GM19452 (cell line): ENCODE measurements around the gene SREBF2.
"Not testable (repeated sequence)": the region's sequence is repeated elsewhere in the genome, so short reads cannot be mapped to it uniquely, and the experiment has no call there.

Experiments
- ATAC-seq: cut with Tn5 transposase; IDR thresholded peaks from one replicate; pipeline ENCODE4 v1.9.1; 2021; ENCODE audit not compliant: unreplicated experiment

The SREBF2 gene

DNA sequence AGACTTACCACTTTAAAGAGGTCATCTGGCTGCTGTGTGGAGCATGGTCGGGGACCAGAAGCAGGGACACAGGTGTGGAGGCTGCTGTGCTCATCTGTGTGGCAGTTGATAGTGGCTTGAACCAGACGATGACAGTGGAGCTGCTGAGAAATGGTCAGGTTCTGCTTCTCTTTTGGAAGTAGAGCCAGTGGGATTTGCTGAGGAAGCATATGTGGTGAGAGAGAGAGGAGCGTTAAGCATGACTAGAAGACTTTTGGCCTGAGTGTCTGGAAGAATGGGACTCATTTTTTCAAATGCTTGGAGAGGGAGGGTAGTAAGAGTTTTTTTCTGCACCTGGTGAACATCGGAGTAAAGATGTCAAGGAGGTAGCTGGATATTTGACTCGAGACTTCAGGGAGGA lies 12.5 kb upstream of the SREBF2 start:
- ATAC-seq = no peak

DNA sequence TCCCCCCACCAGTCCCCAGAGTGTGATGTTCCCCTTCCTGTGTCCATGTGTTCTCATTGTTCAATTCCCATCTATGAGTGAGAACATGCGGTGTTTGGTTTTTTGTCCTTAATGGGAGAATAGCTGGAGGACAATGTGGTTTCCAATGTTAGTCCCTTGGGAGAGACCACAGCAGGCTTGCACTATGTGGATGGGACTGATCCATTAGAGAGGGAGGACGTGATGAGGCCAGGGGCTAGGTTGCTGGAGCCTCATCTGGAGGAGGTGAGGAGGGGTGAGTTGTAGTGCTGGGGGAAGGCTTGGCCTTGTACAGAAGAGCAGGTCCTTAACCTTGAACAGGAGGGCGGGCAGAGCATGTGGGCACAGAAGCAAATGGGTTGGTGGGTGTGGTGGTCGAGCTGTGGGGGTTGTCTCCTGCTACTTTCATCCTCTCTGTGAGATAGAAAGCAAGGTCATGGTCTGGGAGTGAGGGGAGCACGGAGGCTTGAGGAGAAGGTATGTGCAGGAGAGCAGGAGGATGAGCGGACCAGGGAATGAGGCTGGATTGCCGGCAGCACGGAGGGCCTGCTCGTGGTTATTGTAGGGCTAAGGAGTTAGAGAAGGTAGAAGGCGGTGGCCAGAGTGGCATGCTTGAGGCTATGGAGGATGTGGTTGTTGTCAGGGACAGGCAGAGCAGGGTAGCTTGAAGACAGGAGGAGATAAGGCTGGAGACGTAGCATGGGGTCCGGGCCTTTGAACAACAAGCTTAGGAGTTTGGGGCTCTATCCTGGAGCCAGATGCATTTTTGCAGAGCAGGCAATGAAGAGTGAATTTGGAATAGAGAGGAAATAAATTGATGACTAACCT lies 11.2 kb upstream of the SREBF2 start:
- ATAC-seq = no peak

DNA sequence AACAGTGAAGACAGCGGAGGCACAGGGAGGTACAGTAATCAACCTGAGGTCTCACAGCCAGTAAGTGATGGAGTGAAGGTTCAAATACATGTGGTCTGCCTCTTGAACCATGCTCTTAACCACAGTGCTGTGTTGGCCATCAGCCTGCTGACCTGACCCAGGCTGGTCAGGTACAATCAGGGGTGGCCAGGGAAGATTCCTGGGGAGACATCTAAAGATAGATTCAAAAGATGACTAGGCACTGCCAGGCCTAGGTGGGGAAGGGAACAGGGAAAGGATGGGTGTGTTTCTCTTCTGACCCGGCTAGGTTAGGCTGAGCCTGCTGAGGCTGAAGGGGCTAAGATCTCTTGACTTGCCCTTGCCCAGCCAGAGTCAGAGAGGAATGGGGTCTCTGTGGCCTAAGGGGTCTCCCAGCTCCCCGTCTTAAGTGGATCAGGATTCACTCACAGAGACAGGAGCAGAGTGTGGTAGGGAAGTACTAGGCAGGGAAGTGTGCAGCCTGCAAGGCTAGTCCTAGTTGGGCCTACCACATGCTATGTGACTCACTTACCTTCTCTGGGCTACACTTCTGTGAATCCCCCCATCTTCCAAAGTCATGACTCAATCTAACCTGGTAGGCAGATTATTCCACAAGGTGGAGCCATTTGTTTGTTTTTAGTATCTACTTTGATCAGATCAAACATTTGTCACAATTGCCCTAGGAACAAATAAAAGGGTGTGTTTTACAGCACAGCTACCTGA lies 10.4 kb upstream of the SREBF2 start:
- no peak for ATAC-seq

DNA sequence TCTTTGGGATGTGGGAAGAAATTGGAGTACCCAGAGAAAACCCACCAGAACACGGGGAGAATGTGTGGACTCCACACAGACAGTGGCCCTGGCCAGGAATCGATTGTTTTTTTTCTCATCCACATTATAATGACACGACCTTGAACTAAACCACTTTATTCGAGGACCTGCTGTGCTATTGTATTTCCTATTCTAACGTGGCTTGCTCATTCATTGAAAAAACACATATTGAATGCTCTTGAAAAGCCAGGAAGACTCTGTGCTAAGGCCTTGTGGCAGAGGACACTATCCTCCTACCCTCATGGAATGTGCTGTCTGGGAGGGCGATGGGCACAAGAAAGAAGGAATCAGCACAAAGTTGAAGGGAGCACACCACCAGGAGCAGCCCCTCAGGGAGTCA lies 9.1 kb upstream of the SREBF2 start:
- no peak for ATAC-seq

DNA sequence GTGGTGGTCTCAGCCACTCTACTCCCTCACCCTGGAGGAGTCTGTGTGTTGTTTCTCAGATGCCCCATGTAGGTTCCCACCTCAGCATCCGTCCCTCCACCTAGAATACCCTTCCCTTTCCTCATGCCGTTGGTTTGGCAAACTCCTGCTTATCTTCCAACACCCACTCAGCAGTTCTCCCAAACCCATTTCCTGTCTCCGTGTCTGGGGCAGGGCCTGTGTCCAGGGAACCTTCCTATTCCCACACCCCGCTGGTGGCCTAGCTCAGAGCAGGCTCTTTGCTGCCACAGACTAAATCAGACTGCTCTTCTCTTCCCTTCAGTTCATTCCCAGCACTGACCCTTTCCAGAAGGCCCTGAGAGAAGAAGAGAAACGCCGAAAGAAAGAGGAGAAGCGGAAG lies 7.5 kb upstream of the SREBF2 start:
- ATAC-seq = no peak

DNA sequence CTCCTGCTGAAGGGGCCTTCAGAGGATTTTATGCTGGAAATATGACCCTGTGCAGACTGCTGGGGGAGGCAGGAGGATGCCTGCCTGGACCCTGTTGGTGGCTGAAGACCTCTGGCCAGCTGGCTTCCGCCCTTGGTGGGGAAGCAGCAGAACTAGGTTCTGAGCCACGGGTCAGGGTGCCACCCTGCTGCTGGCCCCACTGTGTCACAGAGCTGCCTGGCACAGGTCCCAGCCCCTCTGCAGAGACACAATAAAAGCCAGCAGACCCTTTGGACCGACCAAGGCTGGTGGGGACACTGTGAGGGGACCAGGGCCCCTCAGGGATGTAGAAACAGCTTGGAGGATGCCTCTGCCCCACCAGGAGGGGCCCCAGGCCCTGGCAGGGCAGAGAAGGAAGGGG lies 6.9 kb upstream of the SREBF2 start:
- ATAC-seq = no peak

GRCh38 chr22:41826430-41827383 lies 6.2 kb upstream of the SREBF2 start:
- no peak for ATAC-seq

- ATAC-seq = no peak
Measured at GRCh38 chr22:41827671-41828070, 5.2 kb upstream of the SREBF2 start.

DNA sequence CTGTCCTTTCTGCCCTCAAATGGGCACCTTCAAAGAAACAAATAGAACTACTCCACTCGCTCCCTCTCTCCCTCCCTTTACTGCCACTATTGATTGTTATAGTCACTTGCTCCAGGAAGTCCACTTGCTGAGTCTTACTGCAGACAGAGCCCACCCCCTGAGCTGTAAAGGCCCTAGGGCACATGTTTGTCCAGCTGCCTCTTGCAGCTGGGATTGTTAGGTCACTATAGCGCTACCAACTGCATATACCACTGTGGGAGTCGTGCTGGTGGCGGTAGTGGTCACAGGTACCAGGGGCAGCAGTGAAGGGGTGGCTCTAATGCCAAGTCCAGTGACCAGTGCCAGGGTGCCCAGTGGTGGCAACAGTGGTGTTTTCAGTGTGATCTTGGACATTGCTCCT lies 4.4 kb upstream of the SREBF2 start:
- no peak for ATAC-seq

DNA sequence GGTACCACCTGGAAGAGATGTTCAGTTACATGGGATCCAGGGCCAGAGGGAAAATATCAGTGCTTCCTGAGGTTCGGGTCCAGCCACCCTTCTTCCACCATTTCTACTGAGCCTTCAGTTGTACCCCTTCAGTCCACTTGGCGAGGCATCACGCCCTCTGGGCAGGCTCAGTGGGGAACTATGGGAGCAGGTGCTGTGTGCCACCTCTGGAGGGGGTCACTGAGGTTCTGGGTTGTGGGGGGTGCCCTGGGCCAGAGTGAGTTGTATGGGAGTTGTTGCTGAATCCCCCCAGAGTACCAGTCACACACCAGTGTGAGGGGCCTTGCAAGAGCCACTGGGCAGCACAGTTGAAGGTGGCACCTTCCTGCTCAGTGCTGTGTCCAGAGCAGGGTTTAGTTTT lies 2.7 kb upstream of the SREBF2 start:
- no peak for ATAC-seq

DNA sequence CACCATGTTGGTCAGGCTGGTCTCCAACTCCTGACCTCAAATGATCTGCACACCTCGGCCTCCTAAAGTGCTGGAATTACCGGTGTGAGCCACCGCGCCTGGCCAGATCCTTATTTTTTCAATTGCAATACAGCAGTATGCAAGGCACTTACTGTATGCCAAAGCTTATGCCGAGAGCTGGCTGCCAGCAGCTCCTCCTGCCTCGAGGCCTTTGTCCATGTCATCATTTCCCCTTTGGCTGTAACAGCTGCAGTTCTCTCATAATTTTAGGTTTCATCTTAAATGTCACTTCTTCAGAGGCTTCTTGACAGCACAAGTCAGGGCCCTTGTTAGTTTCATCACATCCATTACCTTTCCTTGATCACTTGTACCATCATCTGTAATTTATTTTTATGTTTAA lies 1.5 kb upstream of the SREBF2 start:
- ATAC-seq = no peak

DNA sequence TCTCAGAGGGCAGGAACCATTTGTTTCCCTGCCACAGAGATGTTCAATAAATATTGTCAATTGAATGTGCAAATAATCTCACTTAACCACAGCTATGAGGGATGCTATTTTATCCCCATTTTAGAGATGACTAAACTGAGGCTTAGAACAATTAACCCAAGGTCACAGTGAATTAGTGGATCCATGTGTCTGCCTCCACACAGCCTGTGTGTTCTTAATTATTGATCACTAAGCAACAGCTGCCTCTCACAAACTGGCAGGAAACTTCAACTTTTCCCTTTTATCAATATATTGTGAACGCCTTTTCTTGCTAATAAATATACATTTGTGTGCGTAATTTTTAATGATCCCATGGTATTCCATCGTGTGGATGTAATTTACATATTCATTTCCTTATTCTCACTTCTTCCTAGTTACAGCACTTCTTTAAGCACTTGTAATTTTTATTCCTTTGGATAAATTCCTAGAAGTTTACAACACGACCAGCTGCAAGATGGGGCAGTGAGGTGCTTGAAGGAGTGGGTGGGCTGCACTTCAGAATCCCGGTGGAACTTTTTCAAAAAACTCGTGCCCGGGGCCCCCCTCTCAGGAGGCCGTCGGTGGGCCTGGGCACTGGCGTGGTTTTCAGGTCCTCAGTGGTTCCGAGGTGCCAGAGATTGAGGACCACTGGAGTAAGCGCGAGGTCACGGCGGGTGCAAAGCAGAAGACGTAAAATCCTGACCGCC lies 915 bp upstream of the SREBF2 start:
- ATAC-seq = no peak

GRCh38 chr22:41833369-41834004 lies 582 bp downstream of the SREBF2 start:
- peak; percentile 21 for ATAC-seq

GRCh38 chr22:41834005-41834944 lies 1.4 kb downstream of the SREBF2 start:
- no peak for ATAC-seq

DNA sequence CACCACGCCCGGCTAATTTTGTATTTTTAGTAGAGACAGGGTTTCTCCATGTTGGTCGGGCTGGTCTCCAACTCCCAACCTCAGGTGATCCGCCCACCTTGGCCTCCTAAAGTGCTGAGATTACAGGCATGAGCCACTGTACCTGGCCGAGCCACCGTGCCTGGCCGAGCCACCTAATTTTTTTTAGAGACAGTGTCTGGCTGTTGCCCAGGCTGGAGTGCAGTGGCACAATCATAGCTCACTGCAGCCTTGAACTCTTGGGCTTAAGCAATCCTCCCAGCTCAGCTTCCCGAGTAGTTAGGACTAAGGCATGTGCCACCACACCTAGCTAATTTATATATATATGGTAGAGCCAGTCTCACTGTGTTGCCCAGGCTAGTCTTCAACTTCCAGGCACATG lies 2.6 kb downstream of the SREBF2 start:
- ATAC-seq = not testable (repeated sequence)

GRCh38 chr22:41836551-41836950 lies 3.6 kb downstream of the SREBF2 start:
- no peak for ATAC-seq

GRCh38 chr22:41838842-41839618 lies 6.1 kb downstream of the SREBF2 start:
- ATAC-seq = no peak

- ATAC-seq = no peak
Measured at GRCh38 chr22:41840216-41840615, 7.3 kb downstream of the SREBF2 start.
